Jurkat, Clone E6-1 (cell line): ENCODE results near the gene CCNK.
A peak's percentile ranks its signal among the peaks of the same experiment; 100 is the strongest.

Experiments used
- DNase-seq: peaks from one replicate; pipeline ENCODE4 v3.0.0-alpha.2; 2011; ENCODE audit warnings: low read depth, low spot score
- H3K4me3 ChIP-seq: 2 replicates; pipeline ENCODE4 v1.5.1; 2011; ENCODE audit warnings: mild to moderate bottlenecking, low read length, control low read depth, moderate library complexity

The CCNK gene

GRCh38 chr14:99516871-99517642, 35.8 kb downstream of the CCNK start:
- no peak for DNase-seq

GRCh38 chr14:99517643-99518381, 36.6 kb downstream of the CCNK start:
- DNase-seq, result no peak

More at GRCh38 chr14:99516871-99517642, 35.8 kb downstream of the CCNK start:
- H3K4me3 ChIP-seq, result no peak overlapping the region

DNA sequence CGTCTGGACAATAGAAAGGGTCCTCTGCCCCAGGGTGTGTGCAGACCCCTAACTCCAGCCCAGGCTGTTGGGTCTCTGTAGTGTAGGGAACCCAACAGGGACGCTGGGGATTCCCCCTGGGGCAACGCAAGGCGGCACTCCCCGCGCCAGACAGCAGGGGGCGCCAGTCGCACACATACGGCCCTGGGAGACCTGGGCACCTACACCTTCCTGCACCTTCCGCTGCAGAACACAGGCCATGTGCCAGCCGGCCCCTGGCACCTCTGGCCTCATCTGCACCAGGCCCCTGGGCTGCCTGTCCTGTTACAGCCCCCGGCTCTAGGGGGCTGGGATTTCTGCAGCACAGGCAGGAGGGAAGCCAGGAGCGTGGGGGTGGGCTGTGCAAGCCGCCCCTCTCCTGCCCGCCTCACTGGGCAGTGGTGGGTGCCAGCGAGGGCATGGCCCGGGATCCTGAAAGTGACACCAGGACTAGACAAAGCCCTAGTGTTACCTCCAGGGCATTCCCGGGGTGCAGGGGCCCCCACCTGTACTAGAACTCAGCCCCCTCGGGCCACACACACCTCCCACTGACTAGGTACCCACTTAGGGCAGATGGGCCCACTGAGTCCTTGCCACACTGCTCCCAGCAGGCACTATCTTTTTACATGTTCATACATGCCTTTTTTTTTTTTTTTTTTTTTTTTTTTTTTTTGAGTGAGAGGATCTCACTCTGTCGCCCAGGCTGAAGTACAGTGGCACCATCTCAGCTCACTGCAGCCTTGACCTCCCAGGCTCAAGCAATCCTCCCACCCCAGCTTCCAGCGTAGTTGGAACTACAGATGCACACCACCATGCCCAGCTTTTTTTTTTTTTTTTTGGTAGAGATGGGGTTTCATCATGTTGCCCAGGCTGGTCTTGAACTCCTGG, 37.5 kb downstream of the CCNK start:
- DNase-seq, result peak; percentile 33
- H3K4me3 ChIP-seq, result no peak overlapping the region

More at GRCh38 chr14:99517643-99518381, 36.6 kb downstream of the CCNK start:
- H3K4me3 ChIP-seq, result no peak overlapping the region

- no peak for DNase-seq
- H3K4me3 ChIP-seq, result no peak overlapping the region
Observed at GRCh38 chr14:99519347-99519881, 38.2 kb downstream of the CCNK start.

GRCh38 chr14:99519931-99520421, 38.8 kb downstream of the CCNK start:
- no peak for DNase-seq
- no peak overlapping the region for H3K4me3 ChIP-seq

DNA sequence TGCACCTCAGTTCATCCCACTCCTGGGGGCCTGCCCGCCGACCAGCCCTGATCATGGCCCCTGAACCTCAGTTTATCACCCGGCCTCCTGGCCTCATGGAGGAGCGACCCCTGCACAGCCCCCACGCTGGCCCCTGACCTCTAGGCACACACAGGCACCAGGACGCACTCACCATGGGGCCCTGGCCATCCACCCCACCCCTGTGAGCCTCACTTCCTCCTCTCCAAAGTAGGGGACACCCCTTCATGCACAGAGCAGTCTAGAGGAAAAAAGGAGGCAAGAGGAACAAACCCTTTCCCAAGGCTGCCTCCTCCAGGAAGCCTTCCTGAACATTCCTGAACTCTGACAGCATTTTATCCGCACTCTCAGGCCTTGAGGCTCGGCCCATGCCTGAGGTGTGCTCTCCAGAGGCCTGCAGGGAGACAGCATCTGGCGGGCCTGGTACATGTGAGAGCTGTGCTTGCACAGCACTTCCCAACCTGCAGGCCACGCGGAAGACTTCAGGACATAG, 39.4 kb downstream of the CCNK start:
- DNase-seq, result no peak
- H3K4me3 ChIP-seq, result no peak overlapping the region

DNA sequence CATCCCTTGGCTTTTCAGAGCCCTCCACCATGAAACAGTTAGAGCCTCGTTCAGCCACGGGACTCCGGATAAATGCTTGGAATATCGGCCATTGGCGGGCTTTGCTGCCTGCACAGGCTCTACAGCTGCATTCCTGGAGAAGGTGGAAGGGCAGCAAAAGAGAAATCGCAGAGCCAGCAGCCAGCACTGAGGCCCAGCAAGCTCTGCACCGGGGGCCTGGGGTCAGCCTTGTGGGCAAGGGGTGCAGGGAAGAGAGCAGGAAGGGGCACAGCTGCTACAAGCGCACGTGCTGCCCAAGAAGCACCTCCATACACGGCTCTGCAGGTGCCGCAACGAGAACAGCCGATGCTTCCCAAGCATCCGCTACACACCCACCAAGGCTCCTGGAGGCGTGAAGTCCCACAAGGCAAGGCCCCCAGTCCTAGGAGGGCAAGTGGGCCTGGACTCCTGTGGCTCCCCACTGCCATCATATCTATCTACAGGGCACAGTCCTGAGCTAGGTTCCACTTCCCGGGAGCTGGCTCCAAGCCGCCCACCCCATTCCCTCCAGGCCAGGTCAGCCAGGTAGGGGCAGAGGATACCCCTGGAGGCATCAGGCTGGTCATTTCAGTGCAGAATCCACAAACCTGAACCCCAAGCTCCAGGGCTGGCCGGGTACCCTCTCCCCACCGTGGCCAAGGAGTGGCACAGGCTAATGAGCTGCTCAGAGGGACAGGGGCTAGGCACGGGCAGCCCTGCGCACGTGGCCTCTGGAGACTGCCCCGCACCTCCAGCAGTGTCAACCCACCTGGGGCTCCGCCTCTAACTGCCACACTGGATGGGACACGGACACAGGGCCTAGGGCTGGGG, 40.2 kb downstream of the CCNK start:
- DNase-seq, result no peak
- H3K4me3 ChIP-seq, result no peak overlapping the region

DNA sequence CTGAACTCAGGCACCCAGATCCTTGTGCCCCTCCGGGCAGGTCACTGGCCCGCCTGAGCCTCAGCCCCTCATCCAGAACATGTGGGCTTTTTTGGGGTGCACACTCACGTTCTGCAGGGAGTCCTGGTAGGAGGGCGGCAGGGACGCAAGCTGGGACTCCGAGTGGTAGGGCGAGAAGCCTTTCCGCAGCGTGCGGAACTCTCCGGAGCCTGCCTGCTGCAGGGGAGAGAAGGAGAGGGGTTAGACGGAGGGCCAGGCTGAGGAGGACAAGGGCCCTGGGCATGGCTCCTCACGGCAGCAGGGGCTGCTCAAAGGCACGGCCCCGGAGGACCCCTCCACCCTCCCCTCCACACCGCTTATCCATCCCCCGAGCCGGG, 40.8 kb downstream of the CCNK start:
- H3K4me3 ChIP-seq, result no peak overlapping the region
- DNase-seq, result no peak

GRCh38 chr14:99522457-99522891, 41.3 kb downstream of the CCNK start:
- no peak overlapping the region for H3K4me3 ChIP-seq
- no peak for DNase-seq

DNA sequence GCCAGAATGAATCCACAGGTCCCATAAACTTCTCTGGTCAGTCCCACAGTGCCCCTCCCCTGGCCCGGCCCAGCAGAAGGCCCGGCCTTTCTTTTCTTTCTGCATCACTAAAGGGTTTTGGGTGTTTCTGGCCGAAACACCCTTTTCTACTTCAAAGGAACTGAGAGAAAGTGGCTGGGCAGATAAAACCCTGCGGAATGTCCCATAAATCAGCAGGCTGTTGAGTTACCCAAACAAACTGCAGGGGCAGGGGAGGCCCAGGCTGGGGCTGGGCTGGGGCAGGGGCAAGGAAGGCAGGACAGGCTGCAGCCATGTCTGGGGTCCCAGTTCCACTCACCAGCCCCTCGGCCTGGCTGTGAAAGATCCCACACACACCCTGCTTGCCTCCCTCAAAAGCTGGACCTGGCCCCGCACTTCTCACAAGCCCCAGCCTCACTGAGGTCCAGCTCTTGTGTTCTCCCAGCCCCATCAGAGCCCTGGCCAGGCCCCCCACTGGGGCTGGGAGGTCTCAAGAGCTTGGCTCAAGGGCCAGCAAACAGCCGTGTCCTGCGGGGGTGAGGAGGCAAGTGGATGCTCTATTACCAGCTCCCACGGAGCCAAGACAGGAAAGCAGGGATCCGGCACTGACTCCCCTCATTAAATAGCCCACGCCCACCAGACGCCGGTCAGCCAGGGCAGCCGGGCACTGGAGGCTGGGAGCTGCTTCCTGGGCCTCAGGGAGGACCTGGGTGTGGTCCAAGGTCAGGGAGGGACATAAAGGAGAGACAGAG, 41.9 kb downstream of the CCNK start:
- no peak overlapping the region for H3K4me3 ChIP-seq
- no peak for DNase-seq

DNA sequence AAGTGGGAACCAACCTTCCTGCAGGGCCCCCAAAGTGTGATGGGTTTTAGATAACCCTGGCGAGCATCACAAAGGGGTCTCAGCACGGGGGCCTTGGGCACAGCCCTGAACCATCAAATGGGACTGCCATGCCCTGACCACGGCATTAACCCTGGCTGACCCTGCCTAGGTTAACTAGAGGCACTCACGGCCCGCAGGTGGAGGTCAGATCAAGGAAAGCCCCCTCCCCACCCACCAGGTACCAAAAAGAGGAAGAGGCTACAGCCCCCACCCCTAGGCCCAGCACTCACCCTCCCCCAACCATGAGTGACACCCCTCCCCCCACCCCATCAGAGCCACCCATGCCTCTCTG, 42.5 kb downstream of the CCNK start:
- DNase-seq, result no peak
- no peak overlapping the region for H3K4me3 ChIP-seq

- H3K4me3 ChIP-seq, result no peak overlapping the region
- DNase-seq, result no peak
Observed at GRCh38 chr14:99524091-99524661, 43.0 kb downstream of the CCNK start.

GRCh38 chr14:99524804-99525698, 43.8 kb downstream of the CCNK start:
- H3K4me3 ChIP-seq, result no peak overlapping the region
- DNase-seq, result no peak

- no peak for DNase-seq
- no peak overlapping the region for H3K4me3 ChIP-seq
Observed at GRCh38 chr14:99525699-99526080, 44.5 kb downstream of the CCNK start.

GRCh38 chr14:99527026-99527425, 45.8 kb downstream of the CCNK start:
- DNase-seq, result no peak
- H3K4me3 ChIP-seq, result no peak overlapping the region

DNA sequence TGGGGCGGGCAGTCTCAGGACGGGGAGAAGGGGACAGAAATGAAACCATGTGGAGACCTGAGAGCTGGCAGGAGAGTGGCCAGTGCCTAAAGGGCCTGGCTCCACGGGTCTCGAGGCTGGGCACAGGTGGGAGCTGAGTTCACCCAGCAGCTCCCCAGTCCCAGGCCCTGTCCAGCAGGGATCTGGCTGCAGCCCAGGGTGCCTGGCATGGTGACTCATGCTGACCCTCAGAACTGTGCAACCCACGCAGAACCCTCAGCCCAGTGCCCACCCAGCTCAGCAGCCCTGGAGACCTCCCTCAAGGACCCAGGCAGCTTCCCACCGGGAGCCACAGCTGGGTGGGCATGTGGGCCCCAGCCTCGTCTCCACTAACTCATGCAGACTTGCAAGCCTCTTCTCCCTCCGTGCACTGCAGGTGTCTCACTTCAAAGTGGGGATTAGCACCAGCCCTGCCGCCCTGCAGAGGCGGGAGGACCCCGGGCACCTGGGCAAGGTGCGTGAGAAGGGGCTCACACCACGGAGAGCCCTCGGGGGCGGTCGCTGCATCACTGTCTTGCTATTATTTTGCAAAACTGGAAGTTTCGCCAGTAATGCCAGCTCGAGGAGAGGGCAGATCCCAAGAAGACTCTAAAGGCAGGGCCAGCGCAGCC, 46.3 kb downstream of the CCNK start:
- DNase-seq, result no peak
- no peak overlapping the region for H3K4me3 ChIP-seq
